Pancreas (tissue), 10 donors: ENCODE results near the gene TMEM52. TPM values are rescaled to one million over a fixed set of nuclear protein-coding genes. Genes with fewer than 3 reads are reported as not detected.
A peak's percentile ranks its signal among the peaks of the same experiment; 100 is the strongest.

Source experiments
- ATAC-seq, 4 donors: fragments of 200-7000 bp; cut with Tn5 transposase; one replicate each; pipeline versions ENCODE4 v1.8.0 to v1.9.1; 2020; ENCODE audit warnings: mild to moderate bottlenecking in 4 of 4, moderate library complexity in 4 of 4
- DNase-seq, 6 donors: peaks; one replicate each; pipeline ENCODE4 v3.0.0-alpha.2; 2020
- FAIRE-seq: peaks from 2 replicates; lab custom pipeline; 2012; peaks lifted over from hg19 to GRCh38; lab: Jason Lieb, UNC
- H3K27ac ChIP-seq, 4 donors: fragments of 200-600 bp; sonication (generic); 1 replicate in 3 of 4; 2 replicates in 1 of 4; pipeline versions ENCODE4 v1.5.0 to v1.8.0; 2020
- H3K27me3 ChIP-seq, 4 donors: fragments of 200-600 bp; one replicate each; pipeline ENCODE4 v1.8.0; 2021
- H3K36me3 ChIP-seq, 3 donors: fragments of 200-600 bp; sonication (generic) in 1 of 3; one replicate each; pipeline versions ENCODE4 v1.5.0 to v1.8.0; 2020 to 2021
- H3K4me1 ChIP-seq, 3 donors: fragments of 200-600 bp; one replicate each; pipeline ENCODE4 v1.8.0; 2021
- H3K4me3 ChIP-seq, 4 donors: fragments of 200-600 bp; sonication (generic) in 2 of 4; one replicate each; pipeline versions ENCODE4 v1.5.0 to v1.8.0; 2020 to 2021
- H3K9me3 ChIP-seq, 4 donors: fragments of 200-600 bp; one replicate each; pipeline ENCODE4 v1.8.0; 2021
- WGBS, 2 donors: extraction: QIAGEN DNeasy Blood & Tissue Kit; methylation state at CpG; one replicate each; pipeline ENCODE4 v1.1.7; 2013; 5-methylcytosine and 5-hydroxymethylcytosine counted together
- intact Hi-C, 3 donors: fragments of 100-400 bp; cut with DNase I; formaldehyde crosslinking; loops; one replicate each; pipeline versions ENCODE4 v1.11.1 to v1.14.2; 2022
- polyA plus RNA-seq, 2 donors: library from polyadenylated mRNA; stranded (reverse); fragments of 200-250 nt; gene quantifications; one replicate each; pipeline ENCODE4 v1.2.3, GENCODE V29; 2013
- total RNA-seq, 6 donors: library from RNA; stranded (reverse); fragmentation: NEBNext Ultra II Directional in 4 of 6; extraction: Animal tissue kit (Norgen Biotek cat#: 25700) in 4 of 6; gene quantifications; one replicate each; pipeline versions ENCODE4 v1.2.1 to v1.2.4, GENCODE V29; 2021 to 2023
- TF ChIP-seq, protein P1 (sequence below), 4 donors: fragments of 200-600 bp; sonication (generic) in 3 of 4; IDR thresholded peaks; one replicate each; pipeline versions ENCODE4 v1.5.0 to v1.8.0; 2021; ENCODE audit warnings: antibody characterized with exemption in 4 of 4
- donor health status: healthy with polysubstance abuse.
- donor health status: DM: no; HTN: no; CAD: no; lungs with moderate emphysema.
- donor health status: DM: no; HTN: no; CAD: no.
- donor health status: control.
- donor health status: control.
- donor health status: Bipolar disorder and iron deficiency.
- donor health status: DM: yes; HTN: yes; CAD: no.
- donor health status: DM: no; HTN: no; CAD: no.
- donor health status: DM: no; HTN: no; CAD: no.
- donor health status: DM: yes; HTN: yes; CAD: no.

The TMEM52 gene
- total and polyA plus RNA-seq, 8 donors, result 43.6 to 120 (median 78.6) TPM

DNA sequence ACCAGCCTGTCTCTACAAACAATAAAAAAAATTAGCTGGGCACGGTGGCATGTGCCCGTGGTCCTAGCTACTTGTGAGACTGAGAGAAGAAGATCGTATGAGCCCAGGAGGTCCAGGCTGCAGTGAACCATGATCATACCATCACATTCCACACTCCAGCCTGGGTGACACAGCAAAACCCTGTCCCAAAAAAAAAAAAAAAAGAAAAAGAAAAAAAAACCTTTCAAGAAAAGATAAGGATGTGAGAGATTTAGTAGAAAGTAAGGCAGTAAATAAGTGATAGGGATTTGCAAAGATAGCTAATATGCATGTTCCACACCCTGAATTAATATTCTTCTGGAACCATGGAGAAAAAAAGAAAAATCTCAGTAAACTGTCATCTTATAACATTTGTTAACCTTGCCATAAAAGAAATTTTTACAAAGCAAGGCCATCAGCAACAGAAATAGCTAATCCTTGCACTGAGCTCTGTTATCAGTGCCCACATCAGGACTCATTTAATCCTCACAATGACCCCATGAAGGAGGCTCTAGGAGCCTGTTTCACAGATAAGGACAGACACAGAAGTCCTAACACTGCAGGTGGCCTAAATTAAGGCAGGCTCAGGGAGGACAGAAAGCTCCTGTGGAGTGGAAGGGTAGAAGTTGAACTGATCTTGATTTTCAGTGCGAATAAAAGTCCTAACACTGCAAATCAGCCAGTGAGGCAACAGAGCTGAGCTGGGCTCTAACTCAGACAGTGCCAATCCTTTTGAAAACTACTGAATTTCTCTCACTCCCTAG is 35.8 kb downstream of the TMEM52 start:
- Histone ChIP-seq H3K9me3 (no peaks in the 10 kb centered on the region), H3K27ac (no peak overlapping the region), H3K27me3 (no peaks in the 10 kb centered on the region), H3K36me3 (no peaks in the 10 kb centered on the region), H3K4me3 (no peak overlapping the region), H3K4me1 (peaks cover 8 to 16% (median 16%) of the 10 kb centered on the region in 3 donors)
- TF ChIP-seq, protein P1, sequence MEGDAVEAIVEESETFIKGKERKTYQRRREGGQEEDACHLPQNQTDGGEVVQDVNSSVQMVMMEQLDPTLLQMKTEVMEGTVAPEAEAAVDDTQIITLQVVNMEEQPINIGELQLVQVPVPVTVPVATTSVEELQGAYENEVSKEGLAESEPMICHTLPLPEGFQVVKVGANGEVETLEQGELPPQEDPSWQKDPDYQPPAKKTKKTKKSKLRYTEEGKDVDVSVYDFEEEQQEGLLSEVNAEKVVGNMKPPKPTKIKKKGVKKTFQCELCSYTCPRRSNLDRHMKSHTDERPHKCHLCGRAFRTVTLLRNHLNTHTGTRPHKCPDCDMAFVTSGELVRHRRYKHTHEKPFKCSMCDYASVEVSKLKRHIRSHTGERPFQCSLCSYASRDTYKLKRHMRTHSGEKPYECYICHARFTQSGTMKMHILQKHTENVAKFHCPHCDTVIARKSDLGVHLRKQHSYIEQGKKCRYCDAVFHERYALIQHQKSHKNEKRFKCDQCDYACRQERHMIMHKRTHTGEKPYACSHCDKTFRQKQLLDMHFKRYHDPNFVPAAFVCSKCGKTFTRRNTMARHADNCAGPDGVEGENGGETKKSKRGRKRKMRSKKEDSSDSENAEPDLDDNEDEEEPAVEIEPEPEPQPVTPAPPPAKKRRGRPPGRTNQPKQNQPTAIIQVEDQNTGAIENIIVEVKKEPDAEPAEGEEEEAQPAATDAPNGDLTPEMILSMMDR (IDR thresholded peaks at IDR 0.05), result no peak
- FAIRE-seq (no peak), ATAC-seq (peak in 1 of 4 donors; percentile 18), DNase-seq (peak in 1 of 6 donors; percentile 0)
- WGBS, 2 donors, result 40 to 56% methylated on average over 4 of the region's 4 CpGs
- intact Hi-C loops, result loop anchor here in 1 of 3 donors (10.0 kb wide), 1 partner anchor 98 kb away; no protein-coding TSS in a partner anchor

DNA sequence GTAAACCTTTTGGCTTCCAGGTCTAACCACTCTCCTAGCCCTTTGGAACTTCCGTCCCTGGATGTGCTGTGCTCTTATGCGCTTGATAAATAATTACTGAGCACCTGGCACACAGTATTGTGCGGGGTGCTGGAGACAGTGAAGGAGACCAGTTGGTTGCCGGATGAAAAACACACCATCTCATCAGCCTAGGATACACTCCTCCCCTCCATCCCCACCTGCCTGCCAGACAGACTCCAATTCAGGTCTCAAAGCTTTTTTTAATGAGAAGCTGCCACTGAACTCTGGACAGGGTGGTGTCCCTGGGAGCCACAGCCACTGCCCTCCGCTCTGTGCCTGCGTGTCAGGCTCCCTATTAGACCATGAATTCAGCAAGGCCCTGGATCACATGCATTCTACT is 37.4 kb downstream of the TMEM52 start:
- no peaks in the 10 kb centered on the region for H3K27me3 ChIP-seq
- peak in 1 of 6 donors; percentile 15 for DNase-seq
- no peaks in the 10 kb centered on the region for H3K9me3 ChIP-seq
- H3K4me3 ChIP-seq, result no peak overlapping the region
- peaks cover 8 to 15% (median 8%) of the 10 kb centered on the region in 3 donors for H3K4me1 ChIP-seq
- peak in 3 of 4 donors; percentile 44 to 75 (median 71) for ATAC-seq
- TF ChIP-seq, protein P1 (IDR thresholded peaks at IDR 0.05), result no peak
- H3K27ac ChIP-seq, result no peak overlapping the region
- H3K36me3 ChIP-seq, result no peaks in the 10 kb centered on the region
- no peak for FAIRE-seq
- WGBS, 2 donors, result 60 to 62% methylated on average over 6 of the region's 6 CpGs
- intact Hi-C loops, result loop anchor here in 1 of 3 donors (10.0 kb wide), 1 partner anchor 97 kb away; no protein-coding TSS in a partner anchor

DNA sequence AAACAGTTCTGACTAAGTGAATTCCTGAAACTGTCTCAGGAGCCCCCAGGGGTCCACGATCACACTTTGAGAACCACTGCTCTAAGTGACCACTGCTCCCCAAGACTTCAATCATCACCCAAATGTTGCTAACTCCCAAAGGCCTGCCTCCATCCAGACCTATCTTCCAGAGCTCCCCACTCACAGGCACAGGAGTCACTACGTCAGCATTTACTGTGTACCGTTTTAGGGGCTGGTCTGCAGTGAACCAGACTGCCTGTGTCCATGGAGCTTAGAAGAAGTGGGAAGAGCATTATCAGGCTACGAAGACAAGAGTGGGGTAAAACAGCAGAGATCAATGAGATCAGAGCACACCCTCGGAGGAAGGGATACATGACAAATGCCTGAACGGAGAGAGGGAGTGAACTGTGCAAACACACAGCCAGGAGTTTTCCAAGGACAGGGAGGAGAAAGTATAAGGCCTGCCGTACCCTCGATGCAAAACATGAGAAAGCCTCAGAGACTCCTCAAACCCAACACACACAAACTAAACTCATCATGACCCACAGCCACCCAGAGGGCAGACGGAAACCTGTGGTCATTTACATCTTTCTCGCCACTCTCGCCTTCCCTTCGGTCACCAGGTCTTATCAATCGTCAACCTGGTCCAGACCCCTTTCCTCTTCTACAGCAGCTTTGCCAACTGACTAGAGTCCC is 38.3 kb downstream of the TMEM52 start:
- 38 to 44% methylated on average over 13 of the region's 13 CpGs for WGBS, 2 donors
- FAIRE-seq (no peak), ATAC-seq (peak in 3 of 4 donors; percentile 22 to 31 (median 24)), DNase-seq (peak in 1 of 6 donors; percentile 6)
- no peak overlapping the region for H3K27ac ChIP-seq
- H3K36me3 ChIP-seq, result no peaks in the 10 kb centered on the region
- no peaks in the 10 kb centered on the region for H3K9me3 ChIP-seq
- no peak overlapping the region for H3K4me3 ChIP-seq
- no peaks in the 10 kb centered on the region for H3K27me3 ChIP-seq
- TF ChIP-seq, protein P1 (IDR thresholded peaks at IDR 0.05), result no peak
- peaks cover 8 to 13% (median 8%) of the 10 kb centered on the region in 3 donors for H3K4me1 ChIP-seq
- intact Hi-C loops, result loop anchor here in 1 of 3 donors (10.0 kb wide), 1 partner anchor 96 kb away; no protein-coding TSS in a partner anchor

DNA sequence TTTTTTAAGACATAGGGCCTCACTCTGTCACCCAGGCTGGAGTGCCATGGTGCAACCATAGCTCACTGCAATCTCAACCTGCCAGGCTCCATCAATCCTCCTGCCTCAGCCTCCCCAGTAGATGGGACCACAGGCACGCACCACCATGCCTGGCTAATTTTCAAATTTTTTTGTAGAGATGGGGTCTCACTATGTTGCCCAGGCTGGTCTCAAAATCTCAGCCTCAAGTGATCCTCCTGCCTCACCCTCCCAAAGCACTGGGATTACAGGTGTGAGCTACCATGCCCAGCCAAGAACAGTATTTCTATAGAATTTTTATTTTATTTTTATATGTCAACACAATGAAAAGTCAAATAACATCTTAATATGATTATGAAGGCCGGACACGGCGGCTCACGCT is 39.1 kb downstream of the TMEM52 start:
- H3K4me3 ChIP-seq, result no peak overlapping the region
- H3K36me3 ChIP-seq, result no peaks in the 10 kb centered on the region
- H3K27me3 ChIP-seq, result no peaks in the 10 kb centered on the region
- H3K27ac ChIP-seq, result no peak overlapping the region
- H3K4me1 ChIP-seq, result peaks cover 8 to 13% (median 8%) of the 10 kb centered on the region in 3 donors
- FAIRE-seq (no peak), DNase-seq (peak in 1 of 6 donors; percentile 2), ATAC-seq (no peak)
- 91 to 92% methylated on average over 5 of the region's 5 CpGs for WGBS, 2 donors
- no peaks in the 10 kb centered on the region for H3K9me3 ChIP-seq
- intact Hi-C loops, result loop anchor here in 1 of 3 donors (10.0 kb wide), 1 partner anchor 95 kb away; no protein-coding TSS in a partner anchor
- TF ChIP-seq, protein P1 (IDR thresholded peaks at IDR 0.05), result no peak
